AG04450 (cell line): ENCODE results near the gene GLRA3. TPM values are rescaled to one million over a fixed set of nuclear protein-coding genes. Genes with fewer than 3 reads are reported as not detected.

Source experiments
- CTCF ChIA-PET: fragments of 300-600, 350-600 bp; formaldehyde crosslinking; extraction: SDS; loops from one replicate; lab custom pipeline; 2022; ENCODE audit warnings: antibody characterized with exemption, inconsistent platforms; lab: Charles Lee
- POLR2A ChIA-PET: fragments of 350-600 bp; formaldehyde crosslinking; extraction: SDS; loops from one replicate; lab custom pipeline; 2021; ENCODE audit warnings: antibody characterized with exemption, inconsistent platforms; lab: Yijun Ruan, JAX
- DNase-seq: peaks from one replicate; pipeline ENCODE4 v3.0.0-alpha.2; 2011; ENCODE audit warnings: low read depth, low spot score
- H3K27ac ChIP-seq: one replicate; pipeline ENCODE4 v1.5.1; 2012; ENCODE audit warnings: low read depth, low read length, control low read depth
- H3K27me3 ChIP-seq: one replicate; pipeline ENCODE4 v1.6.0; 2012; ENCODE audit warnings: low read length; ENCODE audit not compliant: control insufficient read depth, insufficient read depth
- H3K4me3 ChIP-seq: 2 replicates; pipeline ENCODE4 v1.5.1; 2011; ENCODE audit warnings: mild to moderate bottlenecking, low read depth, low read length, control low read depth
- H3K9me3 ChIP-seq: 2 replicates; pipeline ENCODE4 v1.5.1; 2012; ENCODE audit warnings: low read length; ENCODE audit not compliant: control insufficient read depth, insufficient read depth
- polyA plus RNA-seq: library from polyadenylated mRNA; depleted of rRNA; stranded (reverse); fragments of >200 nt; gene quantifications from 2 replicates; pipeline ENCODE4 v1.2.3, GENCODE V29; 2011
- TF ChIP-seq, protein P1 (sequence below): IDR thresholded peaks from 2 replicates; pipeline ENCODE4 v1.5.1; 2011; ENCODE audit warnings: low read depth, low read length, control low read depth, inconsistent platforms

GLRA3 gene
- polyA plus RNA-seq, 1 experiment, result not detected

DNA sequence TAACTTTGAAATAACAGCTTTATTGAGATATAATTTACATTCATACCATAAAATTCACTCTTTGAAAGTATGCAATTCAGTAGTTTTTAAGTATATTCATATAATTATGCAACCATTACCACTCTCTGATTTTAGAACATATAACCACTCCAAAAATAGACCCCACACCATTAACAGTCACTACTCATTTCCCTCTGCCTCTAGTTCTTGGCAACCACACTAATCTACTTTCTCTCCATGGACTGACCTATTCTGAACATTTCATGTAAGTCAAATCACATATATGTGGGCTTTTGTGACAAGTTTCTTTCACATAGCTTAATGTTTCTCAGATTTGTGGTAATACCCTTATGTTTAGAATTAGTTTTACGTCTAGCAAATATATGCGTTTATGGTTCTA, 19.5 kb upstream of the GLRA3 start:
- Histone ChIP-seq H3K27ac (no peak overlapping the region), H3K27me3 (no peaks in the 10 kb centered on the region), H3K9me3 (peaks cover 3% of the 10 kb centered on the region), H3K4me3 (no peak overlapping the region)
- ChIA-PET CTCF (no interaction called here), POLR2A (no interaction called here)
- TF ChIP-seq, protein P1, sequence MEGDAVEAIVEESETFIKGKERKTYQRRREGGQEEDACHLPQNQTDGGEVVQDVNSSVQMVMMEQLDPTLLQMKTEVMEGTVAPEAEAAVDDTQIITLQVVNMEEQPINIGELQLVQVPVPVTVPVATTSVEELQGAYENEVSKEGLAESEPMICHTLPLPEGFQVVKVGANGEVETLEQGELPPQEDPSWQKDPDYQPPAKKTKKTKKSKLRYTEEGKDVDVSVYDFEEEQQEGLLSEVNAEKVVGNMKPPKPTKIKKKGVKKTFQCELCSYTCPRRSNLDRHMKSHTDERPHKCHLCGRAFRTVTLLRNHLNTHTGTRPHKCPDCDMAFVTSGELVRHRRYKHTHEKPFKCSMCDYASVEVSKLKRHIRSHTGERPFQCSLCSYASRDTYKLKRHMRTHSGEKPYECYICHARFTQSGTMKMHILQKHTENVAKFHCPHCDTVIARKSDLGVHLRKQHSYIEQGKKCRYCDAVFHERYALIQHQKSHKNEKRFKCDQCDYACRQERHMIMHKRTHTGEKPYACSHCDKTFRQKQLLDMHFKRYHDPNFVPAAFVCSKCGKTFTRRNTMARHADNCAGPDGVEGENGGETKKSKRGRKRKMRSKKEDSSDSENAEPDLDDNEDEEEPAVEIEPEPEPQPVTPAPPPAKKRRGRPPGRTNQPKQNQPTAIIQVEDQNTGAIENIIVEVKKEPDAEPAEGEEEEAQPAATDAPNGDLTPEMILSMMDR, result no peak
- DNase-seq, result no peak

DNA sequence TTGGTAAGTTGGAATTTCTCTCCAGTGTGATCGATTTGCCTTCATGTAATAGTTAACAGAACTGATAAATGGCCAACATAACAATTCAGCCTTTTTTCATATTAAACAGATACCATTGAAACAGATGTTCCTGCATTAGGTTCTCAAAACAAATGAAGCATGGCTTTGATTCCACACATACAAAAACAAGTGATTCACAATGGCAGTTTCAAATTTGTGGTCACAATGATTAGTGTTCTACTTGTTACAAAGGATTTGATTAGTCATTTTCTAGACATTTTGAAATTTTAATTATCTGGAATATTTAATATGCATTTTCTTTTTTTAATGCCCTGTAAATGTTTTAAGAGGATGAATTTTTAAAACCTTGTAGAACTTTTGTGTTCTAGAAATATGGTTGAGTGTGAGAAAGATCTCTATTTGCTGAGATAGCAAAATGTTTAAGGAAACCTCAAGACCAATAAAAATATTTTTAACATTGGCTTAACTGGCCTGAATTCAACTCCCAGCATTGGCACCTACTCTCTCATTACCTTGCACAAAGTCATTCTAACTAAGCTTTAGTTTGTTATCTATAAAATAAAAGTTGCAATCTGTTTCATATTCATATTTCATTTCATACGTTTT, 18.9 kb upstream of the GLRA3 start:
- POLR2A ChIA-PET, result no interaction called here
- CTCF ChIA-PET, result interaction anchor here (0.6 kb wide), 1 partner anchor 874 kb away, joined by 3 read pairs; no protein-coding TSS in a partner anchor
- H3K4me3 ChIP-seq, result no peak overlapping the region
- no peaks in the 10 kb centered on the region for H3K27me3 ChIP-seq
- H3K9me3 ChIP-seq, result peaks cover 3% of the 10 kb centered on the region
- TF ChIP-seq, protein P1, result no peak
- no peak for DNase-seq
- H3K27ac ChIP-seq, result no peak overlapping the region

DNA sequence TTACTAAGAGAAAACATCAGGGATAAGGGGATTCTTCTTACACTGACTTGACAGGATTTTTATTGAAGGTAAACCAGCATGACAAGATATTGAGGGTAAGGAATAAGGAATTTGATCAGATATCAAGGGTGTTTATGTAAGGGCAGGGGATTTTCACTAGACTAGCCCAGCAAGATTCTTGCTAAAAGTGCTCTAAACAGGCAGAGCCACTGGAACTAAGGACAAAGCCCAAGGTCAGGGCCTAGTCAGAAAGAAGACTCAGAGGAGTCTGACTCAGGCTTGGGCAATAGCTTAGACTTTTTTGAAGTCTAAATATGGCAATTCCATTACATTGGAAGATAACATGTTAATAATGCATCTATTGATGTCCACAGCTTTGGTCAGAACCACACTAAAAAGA, 6.5 kb upstream of the GLRA3 start:
- TF ChIP-seq, protein P1, result no peak
- POLR2A ChIA-PET, result no interaction called here
- DNase-seq, result no peak
- Histone ChIP-seq H3K27me3 (no peaks in the 10 kb centered on the region), H3K27ac (no peak overlapping the region), H3K4me3 (no peak overlapping the region), H3K9me3 (peaks cover 2% of the 10 kb centered on the region; the same call in 1 of the 2 replicates)
- CTCF ChIA-PET, result no interaction called here

DNA sequence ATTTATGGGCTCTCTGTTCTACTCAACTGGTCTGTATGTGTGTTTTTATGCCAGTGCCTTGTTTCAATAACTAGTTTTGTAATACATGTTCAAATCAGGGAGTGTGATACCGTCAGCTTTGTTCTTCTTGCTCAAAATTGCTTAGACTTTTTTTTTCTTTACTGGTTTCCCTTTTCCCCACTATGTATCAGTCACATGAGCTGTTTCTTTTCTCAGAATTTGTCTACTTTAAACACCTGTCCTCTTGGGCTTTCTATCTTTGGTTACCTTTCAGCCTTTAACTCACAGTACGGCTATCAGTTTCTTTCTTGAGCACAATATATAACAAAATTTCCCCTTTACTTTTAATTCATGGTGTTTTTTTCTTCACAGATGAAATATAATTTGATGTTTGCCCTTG, 5.4 kb upstream of the GLRA3 start:
- no peak for DNase-seq
- ChIA-PET CTCF (no interaction called here), POLR2A (no interaction called here)
- no peak overlapping the region for H3K4me3 ChIP-seq
- H3K27me3 ChIP-seq, result no peaks in the 10 kb centered on the region
- peaks cover 2% of the 10 kb centered on the region; the same call in 1 of the 2 replicates for H3K9me3 ChIP-seq
- no peak overlapping the region for H3K27ac ChIP-seq
- TF ChIP-seq, protein P1, result no peak

DNA sequence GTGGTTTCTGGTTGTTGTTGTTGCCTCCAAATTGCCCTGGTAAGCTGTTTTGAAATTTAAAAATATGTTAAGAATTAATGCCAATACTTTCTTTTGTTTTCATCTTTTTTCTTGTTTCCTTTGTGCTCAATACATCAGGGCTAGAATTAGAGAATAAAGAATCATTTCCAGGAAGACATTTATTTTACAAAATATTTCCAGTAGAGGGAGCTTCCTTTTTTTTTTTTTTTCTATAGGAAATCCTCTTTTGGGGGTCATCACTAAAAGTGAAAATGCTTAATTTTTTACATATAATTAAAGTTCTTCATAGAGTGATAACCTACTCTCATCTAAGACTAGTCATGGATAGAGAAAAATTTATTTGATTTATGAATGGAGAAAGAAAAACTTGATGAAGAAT, 2.4 kb downstream of the GLRA3 start:
- H3K27ac ChIP-seq, result no peak overlapping the region
- POLR2A ChIA-PET, result no interaction called here
- no peak for DNase-seq
- peaks cover 8% of the 10 kb centered on the region for H3K9me3 ChIP-seq
- TF ChIP-seq, protein P1, result no peak
- CTCF ChIA-PET, result interaction anchor here (0.7 kb wide), 1 partner anchor 710 kb away, joined by 4 read pairs; no protein-coding TSS in a partner anchor
- no peaks in the 10 kb centered on the region for H3K27me3 ChIP-seq
- no peak overlapping the region for H3K4me3 ChIP-seq
